OCI-LY7 (cell line): ENCODE results near the gene BAG1.

ENCODE experiments used
- CTCF ChIP-seq: fragments of 200-600 bp; sonication (generic); conservative IDR thresholded peaks from 2 replicates; pipeline ENCODE4 v1.5.1; 2014; ENCODE audit warnings: mild to moderate bottlenecking, antibody characterized with exemption, low read length, moderate library complexity, mixed read lengths
- EZH2phosphoT487 ChIP-seq: fragments of 200-600 bp; sonication (generic); IDR thresholded peaks from 2 replicates; pipeline ENCODE4 v1.6.1; 2018; ENCODE audit warnings: low read depth, borderline replicate concordance, mild to moderate bottlenecking, mixed run types, antibody characterized with exemption, low read length, moderate library complexity, mixed read lengths

GRCh38 chr9:33239921-33240320, 24.6 kb downstream of the BAG1 start, which contains the start of gene SPINK4:
- TF ChIP-seq CTCF (no peak), EZH2phosphoT487 (no peak)
